K562 treated with DMSO at 1 percent for 4 hours (cell line): Measurements from ENCODE around the gene ABHD16A. TPM values are rescaled to one million over a fixed set of nuclear protein-coding genes. Genes with fewer than 3 reads are reported as not detected.

ENCODE experiments used
- total RNA-seq: library from RNA; unstranded; fragments of 300-600 nt; gene quantifications from 2 replicates; pipeline ENCODE4 v1.2.3, GENCODE V29; 2022; ENCODE audit not compliant: insufficient read depth

The ABHD16A gene
- total RNA-seq, 1 experiment from 2014 or later: 91.1 TPM

DNA sequence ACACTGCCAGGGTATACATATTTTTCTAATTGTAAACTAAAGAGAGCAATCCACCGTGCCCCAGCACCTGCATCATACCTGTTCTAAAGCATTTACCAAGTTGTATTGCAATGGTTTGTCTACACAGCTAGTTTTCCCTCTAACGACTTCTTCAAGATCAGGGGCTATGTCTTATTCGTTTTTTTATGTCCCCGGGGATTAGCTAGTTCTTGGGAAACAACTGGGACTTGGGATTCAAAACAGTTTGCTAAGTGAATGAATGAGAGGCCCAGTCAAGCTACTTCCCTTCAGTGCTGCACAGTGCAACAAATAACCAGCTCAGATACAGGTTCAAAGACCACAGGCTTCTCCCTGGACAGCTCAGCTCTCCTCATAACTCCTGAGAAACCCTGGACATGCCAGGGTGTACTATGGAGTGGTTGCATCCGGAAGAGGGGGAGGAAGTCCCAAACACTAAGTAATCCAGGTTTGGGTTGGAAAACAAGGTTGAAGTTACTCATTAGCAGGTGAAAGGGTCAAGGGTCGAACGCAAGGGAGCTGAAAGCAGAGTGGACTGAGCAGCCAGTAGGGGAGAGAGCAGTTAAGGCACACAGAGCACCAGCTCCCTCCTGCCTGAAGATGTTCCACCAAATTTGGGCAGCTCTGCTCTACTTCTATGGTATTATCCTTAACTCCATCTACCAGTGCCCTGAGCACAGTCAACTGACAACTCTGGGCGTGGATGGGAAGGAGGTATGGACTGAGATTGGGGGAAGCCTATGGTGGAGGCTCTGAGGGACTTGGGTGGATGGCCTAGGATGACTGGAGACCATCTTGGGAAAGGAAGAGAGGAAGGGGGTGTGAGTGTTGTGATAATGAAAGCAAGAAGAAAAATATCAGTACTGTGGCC is 47.5 kb downstream of the ABHD16A start, which contains the start of gene APOM:
APOM (plus strand) TSS at position 546 of the 889 bp plus-strand sequence; CDS start at position 619, 73 bp downstream.

Other genes with a start within 250 kb of the ABHD16A start
- gene MICB, start 205.2 kb downstream of the ABHD16A start, total RNA-seq: 20.6 and 25.7 TPM in 2 replicates
- not detected in 2 replicates for gene MCCD1, start 174.4 kb downstream of the ABHD16A start, total RNA-seq
- 175 and 204 TPM in 2 replicates for gene DDX39B, start 161.3 kb downstream of the ABHD16A start, total RNA-seq
- gene ATP6V1G2, start 156.7 kb downstream of the ABHD16A start, total RNA-seq: not detected in 2 replicates
- 54.0 and 55.3 TPM in 2 replicates for gene NFKBIL1, start 155.7 kb downstream of the ABHD16A start, total RNA-seq
- gene LTA, start 131.0 kb downstream of the ABHD16A start, total RNA-seq: not detected in 2 replicates
- 0.39 TPM in 1 of 2 replicates, not detected in the other for gene TNF, start 127.8 kb downstream of the ABHD16A start, total RNA-seq
- not detected in 2 replicates for gene LTB, start 120.9 kb downstream of the ABHD16A start, total RNA-seq
- gene LST1, start 117.0 kb downstream of the ABHD16A start, total RNA-seq: 8.0 and 9.8 TPM in 2 replicates
- 1.7 TPM in 1 of 2 replicates, not detected in the other for gene NCR3, start 110.3 kb downstream of the ABHD16A start, total RNA-seq
- gene AIF1, start 88.1 kb downstream of the ABHD16A start, total RNA-seq: 26.7 and 27.1 TPM in 2 replicates
- 185 and 248 TPM in 2 replicates for gene PRRC2A, start 82.6 kb downstream of the ABHD16A start, total RNA-seq
- gene BAG6, start 50.7 kb downstream of the ABHD16A start, total RNA-seq: 380 and 409 TPM in 2 replicates
- gene APOM, start 47.4 kb downstream of the ABHD16A start, total RNA-seq: 8.4 and 11.2 TPM in 2 replicates
- 17.7 and 18.6 TPM in 2 replicates for gene C6orf47, start 42.5 kb downstream of the ABHD16A start, total RNA-seq
- 23.4 and 36.8 TPM in 2 replicates for gene GPANK1, start 38.3 kb downstream of the ABHD16A start, total RNA-seq
- gene CSNK2B, start 37.2 kb downstream of the ABHD16A start, total RNA-seq: 613 and 654 TPM in 2 replicates
- 5.0 and 12.4 TPM in 2 replicates for gene LY6G5B, start 33.3 kb downstream of the ABHD16A start, total RNA-seq
- gene LY6G5C, start 22.3 kb downstream of the ABHD16A start, total RNA-seq: 3.4 TPM in 1 of 2 replicates, not detected in the other
- gene LY6G6F, start 3.5 kb upstream of the ABHD16A start, total RNA-seq: not detected in 2 replicates
- gene LY6G6D, start 12.0 kb upstream of the ABHD16A start, total RNA-seq: not detected in 2 replicates
- not detected in 2 replicates for gene LY6G6C, start 18.4 kb upstream of the ABHD16A start, total RNA-seq
- 0.51 TPM in 1 of 2 replicates, not detected in the other for gene MPIG6B, start 20.0 kb upstream of the ABHD16A start, total RNA-seq
- 66.8 and 75.1 TPM in 2 replicates for gene DDAH2, start 26.0 kb upstream of the ABHD16A start, total RNA-seq
- 1,213 and 1,370 TPM in 2 replicates for gene CLIC1, start 33.2 kb upstream of the ABHD16A start, total RNA-seq
- 22.0 and 30.3 TPM in 2 replicates for gene MSH5, start 36.7 kb upstream of the ABHD16A start, total RNA-seq
- 2.6 and 8.2 TPM in 2 replicates for gene SAPCD1, start 59.3 kb upstream of the ABHD16A start, total RNA-seq
- gene VWA7, start 74.0 kb upstream of the ABHD16A start, total RNA-seq: 5.4 and 5.6 TPM in 2 replicates
- 147 and 165 TPM in 2 replicates for gene VARS1, start 92.4 kb upstream of the ABHD16A start, total RNA-seq
- 139 and 155 TPM in 2 replicates for gene LSM2, start 103.6 kb upstream of the ABHD16A start, total RNA-seq
- gene HSPA1L, start 112.0 kb upstream of the ABHD16A start, total RNA-seq: 2.5 and 2.8 TPM in 2 replicates
- gene HSPA1A, start 112.2 kb upstream of the ABHD16A start, total RNA-seq: 641 and 912 TPM in 2 replicates
- gene HSPA1B, start 124.4 kb upstream of the ABHD16A start, total RNA-seq: 595 and 769 TPM in 2 replicates
- gene NEU1, start 159.5 kb upstream of the ABHD16A start, total RNA-seq: 232 TPM in 2 replicates
- 12.7 and 13.4 TPM in 2 replicates for gene SLC44A4, start 175.7 kb upstream of the ABHD16A start, total RNA-seq
- 61.5 and 78.2 TPM in 2 replicates for gene EHMT2, start 194.4 kb upstream of the ABHD16A start, total RNA-seq
- 6.4 and 10.3 TPM in 2 replicates for gene ZBTB12, start 198.8 kb upstream of the ABHD16A start, total RNA-seq
- 8.3 and 9.1 TPM in 2 replicates for gene C2, start 224.4 kb upstream of the ABHD16A start, total RNA-seq
- gene CFB, start 242.8 kb upstream of the ABHD16A start, total RNA-seq: 3.8 TPM in 1 of 2 replicates, not detected in the other